ENCODE results near the gene OR2W3.

The OR2W3 gene

DNA sequence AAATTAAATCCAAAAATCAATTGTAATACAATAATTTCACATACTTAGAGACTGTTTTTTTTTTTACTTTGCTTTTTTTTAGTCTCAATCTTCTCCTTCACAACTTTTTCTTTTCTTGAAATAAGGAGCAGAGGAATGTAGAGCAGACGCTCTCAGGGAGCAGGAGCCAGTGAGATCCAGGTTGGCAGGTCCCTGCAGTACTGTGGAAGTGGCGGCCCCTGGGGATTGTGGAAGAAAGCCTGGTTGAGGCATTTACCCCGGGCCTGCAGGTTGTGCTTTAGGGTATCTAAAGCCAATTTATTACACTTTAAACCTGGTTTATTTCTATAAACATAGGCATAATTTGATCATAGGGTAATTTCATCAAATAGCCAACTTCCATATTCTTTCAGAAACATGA, 28.6 kb downstream of the OR2W3 start:
- DNase-seq: no peak

- no peak for DNase-seq
Measured at GRCh38 chr1:247924868-247925267, 29.5 kb downstream of the OR2W3 start, which contains the start of gene OR2AJ1. TSS of gene OR2AJ1 (plus strand) at chr1:247924889. CDS start at chr1:247933769, 8,880 bp downstream.

DNA sequence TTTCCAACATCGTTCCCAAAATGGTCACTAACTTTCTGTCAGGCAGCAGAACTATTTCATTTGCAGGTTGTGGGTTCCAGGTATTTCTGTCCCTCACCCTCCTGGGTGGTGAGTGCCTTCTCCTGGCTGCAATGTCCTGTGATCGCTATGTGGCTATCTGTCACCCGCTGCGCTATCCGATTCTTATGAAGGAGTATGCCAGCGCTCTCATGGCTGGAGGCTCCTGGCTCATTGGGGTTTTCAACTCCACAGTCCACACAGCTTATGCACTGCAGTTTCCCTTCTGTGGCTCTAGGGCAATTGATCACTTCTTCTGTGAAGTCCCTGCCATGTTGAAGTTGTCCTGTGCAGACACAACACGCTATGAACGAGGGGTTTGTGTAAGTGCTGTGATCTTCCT, 38.6 kb downstream of the OR2W3 start:
- no peak for DNase-seq

GRCh38 chr1:247935781-247936180, 40.4 kb downstream of the OR2W3 start:
- no peak for DNase-seq

- no peak for DNase-seq
Measured at GRCh38 chr1:247936415-247936814, 41.0 kb downstream of the OR2W3 start.

DNA sequence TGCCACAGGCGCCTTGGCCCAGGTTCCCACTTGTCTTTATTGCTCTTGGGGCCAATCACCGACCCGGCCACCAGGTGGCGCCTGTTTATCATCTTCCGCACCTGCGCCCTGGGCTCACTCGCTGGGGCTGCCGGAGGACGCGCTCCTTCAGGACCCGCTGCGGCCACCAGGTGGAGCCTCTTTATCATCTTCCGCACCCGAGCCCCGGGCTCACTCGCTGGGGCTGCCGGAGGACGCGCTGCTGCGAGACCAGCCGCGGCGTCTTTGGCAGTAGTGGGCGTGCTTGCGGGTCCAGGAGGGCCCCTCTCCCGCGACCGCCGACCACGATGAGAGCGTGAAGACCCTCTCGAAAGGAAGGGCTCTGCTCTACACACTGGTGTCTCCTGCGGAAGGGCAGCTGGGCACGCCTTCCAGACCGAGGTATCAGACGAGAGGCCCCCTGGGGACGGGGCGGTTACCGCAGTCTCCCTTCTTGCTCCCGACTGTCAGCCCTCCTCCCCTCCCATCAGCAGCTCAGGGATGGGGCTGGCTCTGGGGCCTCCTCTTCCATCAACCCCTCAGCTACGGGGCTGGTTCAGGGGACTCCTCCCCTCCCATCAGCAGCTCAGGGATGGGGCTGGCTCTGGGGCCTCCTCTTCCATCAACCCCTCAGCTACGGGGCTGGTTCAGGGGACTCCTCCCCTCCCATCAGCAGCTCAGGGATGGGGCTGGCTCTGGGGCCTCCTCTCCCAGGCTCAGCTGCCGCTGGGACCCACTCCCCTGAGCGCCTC, 41.8 kb downstream of the OR2W3 start:
- DNase-seq: peak; percentile 96

- no peak for DNase-seq
Measured at GRCh38 chr1:247942624-247943023, 47.2 kb downstream of the OR2W3 start.

Data from stimulated activated CD4-positive, alpha-beta T cell treated with anti-CD3 and anti-CD28 coated beads, Interleukin-15, amount 100 ng/mL, for 24 hours (primary cell).